ENCODE measurements around the gene OSTN. TPM values are rescaled to one million over a fixed set of nuclear protein-coding genes. Genes with fewer than 3 reads are reported as not detected.

Gene OSTN
- total and polyA plus RNA-seq, 2 donors (not counting 3 experiments of a cell fraction or from before 2014, with no cell fraction given) = not detected

GRCh38 chr3:191280111-191280510 is 81.1 kb downstream of the OSTN start:
- intact Hi-C loops (cut with micrococcal nuclease) (no loop called here), dilution Hi-C loops (cut with MboI; ENCODE audit: extremely low pct_ligation_motif_present, low sequenced_read_pairs) (no loop called here)
- no peak for DNase-seq (ENCODE audit: low read depth, low spot score)
- no peak for TF ChIP-seq MAX (IDR thresholded peaks at IDR 0.05; ENCODE audit: insufficient read depth, insufficient read length)
- no peak for TF ChIP-seq MYC (IDR thresholded peaks at IDR 0.05; ENCODE audit: low read depth, low read length)
- TF ChIP-seq EZH2 (IDR thresholded peaks at IDR 0.05; ENCODE audit: borderline replicate concordance, low read depth, low read length, severe bottlenecking) = no peak
- no peak for TF ChIP-seq FOS (IDR thresholded peaks at IDR 0.05; ENCODE audit: borderline replicate concordance, insufficient read depth, low read length)
- TF ChIP-seq CTCF (IDR thresholded peaks at IDR 0.05; ENCODE audit: extremely low read depth in 1 of 2, insufficient read depth in 1 of 2, low read depth in 1 of 2, low read length in 2 of 2) = no peak
- TF ChIP-seq JUN (IDR thresholded peaks at IDR 0.05; ENCODE audit: borderline replicate concordance, insufficient read depth, insufficient read length, low read depth) = no peak
- TF ChIP-seq GATA2 (IDR thresholded peaks at IDR 0.05; ENCODE audit: insufficient read depth, insufficient read length, low read depth, low read length) = no peak
- no peak for TF ChIP-seq POLR2A (IDR thresholded peaks at IDR 0.05; ENCODE audit: low read depth, low read length)
- TF ChIP-seq POLR2AphosphoS5 (IDR thresholded peaks at IDR 0.05; ENCODE audit: insufficient read depth, low read depth, low read length) = no peak
- POLR2A ChIA-PET = no interaction called here
- H4K20me1 ChIP-seq (replicated peaks; ENCODE audit: control insufficient read depth, extremely low read depth, insufficient read depth, low read length) = no peaks in the 10 kb centered on the region
- no peak overlapping the region for H3K9ac ChIP-seq (replicated peaks; ENCODE audit: extremely low read depth, insufficient read depth, low read length)
- H3K4me3 ChIP-seq (replicated peaks in 1 of 3; ENCODE audit: insufficient read depth in 1 of 3, low read depth in 1 of 3, low read length in 3 of 3) = no peak overlapping the region
- H3K4me2 ChIP-seq (ENCODE audit: insufficient read depth, low read length) = no peak overlapping the region
- no peaks in the 10 kb centered on the region for H3K79me2 ChIP-seq (ENCODE audit: control insufficient read depth, insufficient read depth, low read length)
- no peaks in the 10 kb centered on the region for H3K27me3 ChIP-seq (ENCODE audit: control insufficient read depth in 2 of 2, insufficient read depth in 2 of 2, low read length in 2 of 2)
- BruUV-seq (replicated peaks) = no TSS peak
- no peaks in the 10 kb centered on the region for H3K9me3 ChIP-seq (replicated peaks; ENCODE audit: control insufficient read depth, insufficient read depth, low read length)
- CTCF ChIA-PET = no interaction called here
- H3K4me1 ChIP-seq (ENCODE audit: control insufficient read depth, extremely low read depth, insufficient read depth, low read length) = no peaks in the 10 kb centered on the region
- H3K9me1 ChIP-seq (replicated peaks; ENCODE audit: control insufficient read depth, extremely low read depth, insufficient read depth, low read length) = no peaks in the 10 kb centered on the region
- no peak overlapping the region for H3K27ac ChIP-seq (ENCODE audit: insufficient read depth, low read depth, low read length)
- H2AFZ ChIP-seq (ENCODE audit: low read depth, low read length) = no peak overlapping the region
- H3K36me3 ChIP-seq (ENCODE audit: control insufficient read depth in 2 of 2, extremely low read depth in 1 of 2, insufficient read depth in 2 of 2, low read length in 2 of 2) = no peaks in the 10 kb centered on the region
- no peak for FAIRE-seq

All from endothelial cell of umbilical vein (primary cell).